DOHH2 (cell line): ENCODE results near the gene REST.

Experiments
- H3F3A ChIP-seq: fragments of 200-600 bp; sonication (generic), shearing (Covaris generic); 2 replicates; pipeline ENCODE4 v1.6.0; 2016; ENCODE audit warnings: antibody characterized with exemption, mild to moderate bottlenecking; ENCODE audit not compliant: control insufficient read depth, insufficient read depth
- H3K27ac ChIP-seq: fragments of 200-600 bp; sonication (generic); 2 replicates; pipeline ENCODE4 v1.5.1; 2014; ENCODE audit warnings: low read depth, mild to moderate bottlenecking, low read length, moderate library complexity
- H3K27me3 ChIP-seq: fragments of 200-600 bp; sonication (generic); 2 replicates; pipeline ENCODE4 v1.6.1; 2014; ENCODE audit warnings: mild to moderate bottlenecking, low read length, mixed read lengths; ENCODE audit not compliant: control insufficient read depth
- H3K36me3 ChIP-seq: fragments of 200-600 bp; sonication (generic); 2 replicates; pipeline ENCODE4 v1.6.1; 2014; ENCODE audit warnings: mild to moderate bottlenecking, low read length, moderate library complexity, mixed read lengths; ENCODE audit not compliant: control insufficient read depth
- H3K4me1 ChIP-seq: fragments of 200-600 bp; sonication (generic); 2 replicates; pipeline ENCODE4 v1.6.1; 2014; ENCODE audit warnings: mild to moderate bottlenecking, low read length, mixed read lengths; ENCODE audit not compliant: control insufficient read depth
- H3K4me2 ChIP-seq: fragments of 200-600 bp; sonication (generic); 2 replicates; pipeline ENCODE4 v1.6.0; 2014; ENCODE audit warnings: mild to moderate bottlenecking, low read length, moderate library complexity
- H3K4me3 ChIP-seq: fragments of 200-600 bp; sonication (generic); 2 replicates; pipeline ENCODE4 v1.5.1; 2014; ENCODE audit warnings: mild to moderate bottlenecking, low read length, mixed read lengths
- H3K79me2 ChIP-seq: fragments of 200-600 bp; sonication (generic); 2 replicates; pipeline ENCODE4 v1.6.1; 2014; ENCODE audit warnings: mild to moderate bottlenecking, low read length, mixed read lengths; ENCODE audit not compliant: control insufficient read depth
- H3K9me2 ChIP-seq: fragments of 200-600 bp; sonication (generic); replicated peaks from 2 replicates; pipeline ENCODE4 v1.6.1; 2014; ENCODE audit warnings: mild to moderate bottlenecking, low read length, mixed read lengths; ENCODE audit not compliant: control insufficient read depth
- H3K9me3 ChIP-seq: fragments of 200-600 bp; sonication (generic); 2 replicates; pipeline ENCODE4 v1.6.1; 2014; ENCODE audit warnings: antibody characterized with exemption, low read length, mixed read lengths; ENCODE audit not compliant: control insufficient read depth, insufficient read depth
- H4K20me1 ChIP-seq: fragments of 200-600 bp; sonication (generic); 2 replicates; pipeline ENCODE4 v1.6.0; 2014; ENCODE audit warnings: low read depth, mild to moderate bottlenecking, antibody characterized with exemption, low read length, moderate library complexity; ENCODE audit not compliant: control insufficient read depth, insufficient read depth
- CTCF ChIP-seq: fragments of 200-600 bp; sonication (generic); IDR thresholded peaks from one replicate; pipeline ENCODE4 v1.5.1; 2014; ENCODE audit warnings: antibody characterized with exemption, mild to moderate bottlenecking, low read depth, low read length; ENCODE audit not compliant: poor library complexity, severe bottlenecking
- EZH2phosphoT487 ChIP-seq: fragments of 200-600 bp; sonication (generic); IDR thresholded peaks from 2 replicates; pipeline ENCODE4 v1.6.1; 2017; ENCODE audit warnings: borderline replicate concordance, mild to moderate bottlenecking, antibody characterized with exemption, low read length, moderate library complexity, mixed read lengths

Gene REST

GRCh38 chr4:56907489-56908205, at the start of gene REST:
REST (plus strand) TSS chr4:56907900; CDS start chr4:56910639, 2,739 bp downstream.
- no peak for TF ChIP-seq CTCF
- no peak for TF ChIP-seq EZH2phosphoT487
- peaks cover 9% of the 10 kb centered on the region for H3F3A ChIP-seq
- H4K20me1 ChIP-seq: peaks cover 6% of the 10 kb centered on the region; the same call in 1 of the 2 replicates
- H3K36me3 ChIP-seq: peaks cover 30% of the 10 kb centered on the region
- no peaks in the 10 kb centered on the region for H3K9me3 ChIP-seq
- H3K79me2 ChIP-seq: peaks cover 41% of the 10 kb centered on the region
- peaks cover 43% of the 10 kb centered on the region for H3K4me1 ChIP-seq
- H3K27ac ChIP-seq: peak within 1 kb of the TSS; percentile 82
- H3K4me2 ChIP-seq: peak within 1 kb of the TSS; percentile 81
- H3K27me3 ChIP-seq: peaks cover 6% of the 10 kb centered on the region; the same call in 1 of the 2 replicates
- H3K4me3 ChIP-seq: peak within 1 kb of the TSS; percentile 93
- H3K9me2 ChIP-seq: no peaks in the 10 kb centered on the region

- H3K36me3 ChIP-seq: no peaks in the 10 kb centered on the region
- no peak overlapping the region for H3K27ac ChIP-seq
- TF ChIP-seq EZH2phosphoT487: no peak
- no peak for TF ChIP-seq CTCF
- no peaks in the 10 kb centered on the region for H3K9me3 ChIP-seq
- H4K20me1 ChIP-seq: no peaks in the 10 kb centered on the region
- H3K27me3 ChIP-seq: peaks cover 3% of the 10 kb centered on the region; the same call in 1 of the 2 replicates
- H3F3A ChIP-seq: no peaks in the 10 kb centered on the region
- peak overlapping the region; percentile 6; the same call in 1 of the 2 replicates for H3K4me2 ChIP-seq
- peaks cover 12% of the 10 kb centered on the region for H3K4me1 ChIP-seq
- H3K79me2 ChIP-seq: no peaks in the 10 kb centered on the region
- H3K9me2 ChIP-seq: no peaks in the 10 kb centered on the region
- H3K4me3 ChIP-seq: no peak overlapping the region
Measured at GRCh38 chr4:56859841-56860240, 47.9 kb upstream of the REST start.

GRCh38 chr4:56860781-56861180, 46.9 kb upstream of the REST start:
- Histone ChIP-seq H3K36me3 (no peaks in the 10 kb centered on the region), H3F3A (no peaks in the 10 kb centered on the region), H3K4me3 (no peak overlapping the region), H3K9me2 (no peaks in the 10 kb centered on the region), H3K27ac (no peak overlapping the region), H3K79me2 (no peaks in the 10 kb centered on the region), H3K4me1 (peaks cover 12% of the 10 kb centered on the region), H3K4me2 (no peak overlapping the region), H3K27me3 (peaks cover 3% of the 10 kb centered on the region; the same call in 1 of the 2 replicates), H3K9me3 (no peaks in the 10 kb centered on the region), H4K20me1 (no peaks in the 10 kb centered on the region)
- TF ChIP-seq EZH2phosphoT487 (no peak), CTCF (no peak)
